ENCODE measurements around the gene HSPBAP1. TPM values are rescaled to one million over a fixed set of nuclear protein-coding genes. Genes with fewer than 3 reads are reported as not detected.

HSPBAP1 gene
- total and polyA plus RNA-seq, 9 donors = 5.3 to 12.8 (median 9.3) TPM

- no peak for DNase-seq
- H3K36me3 ChIP-seq = no peaks in the 10 kb centered on the region
- H3K9me3 ChIP-seq = no peaks in the 10 kb centered on the region
- intact Hi-C loops (cut with DNase I) = no loop called here
- H3K27ac ChIP-seq = no peak overlapping the region
- WGBS, 3 donors = 93 to 94% (median 94%) methylated on average over 2 of the region's 2 CpGs
- no peaks in the 10 kb centered on the region for H3K27me3 ChIP-seq
- TF ChIP-seq CTCF (IDR thresholded peaks at IDR 0.05) = no peak
- no peak for TF ChIP-seq POLR2A (IDR thresholded peaks at IDR 0.05)
- TF ChIP-seq EP300 (IDR thresholded peaks at IDR 0.05) = no peak
- no peak overlapping the region for H3K4me3 ChIP-seq
- H3K4me1 ChIP-seq (ENCODE audit: insufficient read depth) = peaks cover 1% of the 10 kb centered on the region
Measured at GRCh38 chr3:122803977-122804376, 10.3 kb upstream of the HSPBAP1 start.

GRCh38 chr3:122802323-122802722, 8.7 kb upstream of the HSPBAP1 start:
- no peak for TF ChIP-seq CTCF (IDR thresholded peaks at IDR 0.05)
- Histone ChIP-seq H3K27ac (no peak overlapping the region), H3K36me3 (no peaks in the 10 kb centered on the region), H3K4me3 (no peak overlapping the region), H3K27me3 (no peaks in the 10 kb centered on the region), H3K4me1 (ENCODE audit: insufficient read depth) (peaks cover 1% of the 10 kb centered on the region), H3K9me3 (no peaks in the 10 kb centered on the region)
- no peak for DNase-seq
- intact Hi-C loops (cut with DNase I) = no loop called here
- 95 to 100% (median 98%) methylated on average over 1 of the region's 1 CpG for WGBS, 3 donors

- Histone ChIP-seq H3K9me3 (no peaks in the 10 kb centered on the region), H3K4me3 (no peak overlapping the region), H3K27me3 (no peaks in the 10 kb centered on the region), H3K4me1 (ENCODE audit: insufficient read depth) (peaks cover 5% of the 10 kb centered on the region), H3K36me3 (no peaks in the 10 kb centered on the region), H3K27ac (no peak overlapping the region)
- intact Hi-C loops (cut with DNase I) = no loop called here
- TF ChIP-seq EP300 (IDR thresholded peaks at IDR 0.05) (no peak), CTCF (IDR thresholded peaks at IDR 0.05) (no peak)
- DNase-seq = no peak
- WGBS, 3 donors = 95 to 96% (median 95%) methylated on average over 3 of the region's 3 CpGs
Measured at GRCh38 chr3:122800706-122801237, 7.1 kb upstream of the HSPBAP1 start.

- Histone ChIP-seq H3K9me3 (no peaks in the 10 kb centered on the region), H3K4me1 (ENCODE audit: insufficient read depth) (peaks cover 5% of the 10 kb centered on the region), H3K36me3 (no peaks in the 10 kb centered on the region), H3K27me3 (no peaks in the 10 kb centered on the region), H3K4me3 (no peak overlapping the region), H3K27ac (no peak overlapping the region)
- no peak for TF ChIP-seq EP300 (IDR thresholded peaks at IDR 0.05)
- no peak for TF ChIP-seq POLR2A (IDR thresholded peaks at IDR 0.05)
- no peak for TF ChIP-seq CTCF (IDR thresholded peaks at IDR 0.05)
- WGBS, 3 donors = 91 to 98% (median 97%) methylated on average over 1 of the region's 1 CpG
- DNase-seq = no peak
- intact Hi-C loops (cut with DNase I) = no loop called here
Measured at GRCh38 chr3:122800031-122800430, 6.4 kb upstream of the HSPBAP1 start.

All from ovary (tissue), 9 donors.